GM18907 (cell line): ENCODE results near the gene PLEKHA7.

Experiments
- ATAC-seq: cut with Tn5 transposase; IDR thresholded peaks from one replicate; pipeline ENCODE4 v1.9.1; 2021; ENCODE audit warnings: mild to moderate bottlenecking, moderate library complexity; ENCODE audit not compliant: unreplicated experiment

The PLEKHA7 gene

DNA sequence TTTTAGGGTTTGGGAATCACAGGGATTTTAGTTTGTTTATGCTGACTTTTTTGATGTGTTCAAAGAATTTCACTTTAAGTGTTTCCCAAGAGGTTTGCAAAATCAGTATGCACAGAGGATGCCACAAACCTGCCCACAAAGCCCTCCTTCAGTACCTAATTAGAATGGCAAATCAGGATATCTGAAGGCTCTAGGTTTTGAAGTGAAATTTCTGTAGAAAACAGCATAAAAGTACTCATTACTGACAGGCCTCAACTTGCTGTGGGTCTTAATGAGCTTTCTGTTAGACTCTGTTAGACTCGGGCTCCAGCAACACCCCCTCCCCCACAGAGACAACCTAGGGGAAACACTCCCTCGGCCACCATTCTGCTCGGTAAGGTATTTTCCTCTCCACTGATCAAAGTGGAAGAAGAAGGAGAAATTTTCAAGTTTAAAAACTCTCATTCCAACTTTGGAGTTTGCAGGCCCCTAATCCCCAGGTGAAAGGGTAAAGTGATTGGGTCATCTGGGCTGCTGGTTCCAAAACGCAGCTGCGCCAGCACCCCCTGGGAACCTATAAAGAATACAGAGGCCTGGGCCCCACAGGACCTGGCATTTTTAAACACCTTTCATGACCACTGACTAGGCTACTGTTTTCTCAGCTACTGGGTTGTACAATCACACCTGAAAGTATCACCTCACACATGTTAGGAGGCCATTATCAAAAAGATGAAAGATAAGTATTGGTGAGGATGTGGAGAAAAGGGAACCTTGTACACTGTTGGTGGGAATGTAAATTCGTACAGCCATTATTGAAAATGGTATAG, 67.5 kb downstream of the PLEKHA7 start:
- peak; percentile 72 for ATAC-seq

DNA sequence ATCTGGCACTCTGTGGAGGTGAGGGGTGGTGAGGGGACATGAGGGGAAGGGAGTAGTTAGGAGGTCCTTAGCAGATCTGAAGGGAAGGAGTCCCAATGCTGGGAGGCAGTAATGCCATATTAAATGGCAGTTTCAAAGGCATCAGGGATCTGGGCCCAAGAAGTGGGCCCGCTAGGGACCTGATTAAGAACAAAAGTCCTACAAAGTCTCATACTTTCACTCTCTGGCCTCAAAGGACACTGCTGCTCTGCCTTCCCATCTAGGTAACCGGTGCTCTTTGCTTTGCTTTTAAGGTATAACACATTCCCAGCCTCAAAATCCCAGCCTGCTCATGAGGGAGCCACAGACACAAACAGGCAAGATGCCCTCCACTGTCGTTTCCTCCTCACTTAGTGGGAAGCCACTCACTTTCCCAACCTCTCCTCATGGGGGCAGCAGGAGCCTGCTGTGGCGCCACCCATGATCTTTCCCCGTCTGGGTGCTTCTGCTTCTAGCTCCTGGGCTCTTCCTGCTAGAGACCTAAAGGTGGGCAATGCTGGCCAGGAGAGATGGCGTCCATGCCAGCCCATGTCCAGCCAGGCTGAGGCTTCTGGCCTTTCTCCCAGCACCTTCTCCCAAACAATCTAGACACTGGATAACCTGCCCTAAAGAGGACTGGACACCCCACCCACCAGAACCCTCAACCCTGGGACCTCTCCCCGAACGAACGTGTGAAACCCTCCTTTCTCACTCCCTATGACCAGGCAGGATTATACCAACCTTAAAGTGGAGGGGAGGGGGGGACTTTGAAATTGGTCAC, 68.3 kb downstream of the PLEKHA7 start:
- ATAC-seq = peak; percentile 85

DNA sequence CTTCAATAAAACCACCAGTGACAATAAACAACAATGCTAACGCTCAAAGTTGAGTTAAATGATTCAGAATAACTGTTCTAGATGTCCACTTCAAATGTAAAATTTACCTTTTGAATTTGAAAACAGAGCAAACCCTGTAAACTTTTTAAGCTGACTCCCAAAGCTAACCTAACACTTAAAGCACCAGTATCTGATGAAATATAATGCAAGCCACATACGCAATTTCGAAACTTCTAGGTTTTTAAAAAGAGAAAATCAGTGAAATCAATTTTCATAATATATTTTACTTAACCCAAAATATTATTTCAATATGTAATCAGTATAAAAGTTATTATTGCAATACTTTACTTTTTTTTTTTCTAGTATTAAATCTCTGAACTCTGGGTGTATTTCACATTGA, 71.3 kb downstream of the PLEKHA7 start:
- no peak for ATAC-seq

DNA sequence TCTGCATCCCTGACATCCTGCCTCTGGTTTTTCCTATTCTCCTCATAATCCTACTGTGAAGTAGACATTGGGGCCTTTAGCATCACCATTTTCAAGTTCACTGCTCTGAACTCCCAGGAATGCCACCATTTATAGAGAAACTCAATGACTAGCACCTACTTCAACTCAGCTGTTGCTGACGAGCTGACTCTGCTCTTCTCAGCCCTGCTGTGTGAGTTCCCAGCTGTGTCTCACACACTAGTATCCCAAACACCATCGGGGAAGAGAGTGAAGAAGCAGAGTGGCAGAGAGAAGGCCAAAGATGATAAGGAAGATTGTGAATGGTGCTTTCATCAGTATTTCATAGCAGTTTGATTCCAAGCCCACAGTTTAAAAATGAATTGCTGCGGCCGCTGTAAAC, 71.9 kb downstream of the PLEKHA7 start:
- ATAC-seq = no peak

DNA sequence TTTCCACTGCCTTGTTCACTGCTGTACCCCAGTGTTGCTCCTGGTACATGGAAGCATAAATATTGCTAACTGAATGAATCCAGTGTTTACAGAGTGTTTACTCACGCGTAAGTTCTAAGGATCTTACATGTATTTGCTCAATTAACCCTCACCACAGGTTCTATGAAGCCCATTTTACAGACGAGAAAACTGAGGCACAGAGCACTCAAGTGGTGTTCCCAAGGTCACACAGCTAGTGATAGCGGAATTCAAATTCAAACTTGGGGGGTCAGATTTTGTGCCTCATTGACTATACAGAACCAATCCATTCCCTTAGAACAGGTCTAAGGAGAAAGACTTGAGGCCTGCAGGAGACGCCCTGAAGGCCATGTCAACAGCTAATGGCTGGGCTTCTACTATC, 72.3 kb downstream of the PLEKHA7 start:
- ATAC-seq = no peak

DNA sequence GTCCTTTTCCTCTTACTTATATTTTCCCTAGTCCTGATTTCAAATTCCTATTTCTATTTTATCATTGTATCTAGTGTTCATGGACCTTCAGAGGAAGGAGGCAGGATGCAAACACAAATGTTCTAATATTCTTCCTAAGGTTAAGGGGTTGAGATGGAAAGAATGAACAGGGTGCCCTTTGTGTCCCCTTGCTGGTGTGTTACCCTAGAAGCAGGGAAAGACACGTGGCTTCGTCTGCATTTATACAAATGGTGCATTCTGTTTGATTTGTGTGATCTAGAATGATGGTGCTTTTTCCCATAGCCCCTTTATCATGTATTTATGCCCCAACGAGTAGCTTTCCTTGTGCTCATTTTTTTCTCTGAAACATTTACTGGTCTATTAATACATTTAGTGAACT, 76.2 kb downstream of the PLEKHA7 start:
- no peak for ATAC-seq

DNA sequence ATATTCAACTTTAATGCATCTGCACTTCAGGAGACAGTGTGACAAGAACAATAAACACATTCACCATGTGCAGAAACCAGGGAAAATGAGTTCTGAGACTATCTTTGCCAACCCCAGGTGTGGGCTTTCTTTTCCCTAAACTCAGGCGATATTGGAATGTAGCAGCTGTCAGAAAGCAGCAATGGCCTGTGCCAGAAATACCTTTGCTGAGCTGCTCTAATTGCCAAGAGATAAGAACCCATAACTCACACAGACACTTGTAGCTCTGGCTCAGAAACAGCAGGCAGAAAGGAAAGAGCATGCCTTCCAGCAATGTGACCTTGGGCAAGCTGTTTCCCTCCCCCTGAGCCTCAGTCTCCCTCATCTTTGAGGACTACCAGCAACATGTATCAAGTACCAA, 77.6 kb downstream of the PLEKHA7 start:
- no peak for ATAC-seq

DNA sequence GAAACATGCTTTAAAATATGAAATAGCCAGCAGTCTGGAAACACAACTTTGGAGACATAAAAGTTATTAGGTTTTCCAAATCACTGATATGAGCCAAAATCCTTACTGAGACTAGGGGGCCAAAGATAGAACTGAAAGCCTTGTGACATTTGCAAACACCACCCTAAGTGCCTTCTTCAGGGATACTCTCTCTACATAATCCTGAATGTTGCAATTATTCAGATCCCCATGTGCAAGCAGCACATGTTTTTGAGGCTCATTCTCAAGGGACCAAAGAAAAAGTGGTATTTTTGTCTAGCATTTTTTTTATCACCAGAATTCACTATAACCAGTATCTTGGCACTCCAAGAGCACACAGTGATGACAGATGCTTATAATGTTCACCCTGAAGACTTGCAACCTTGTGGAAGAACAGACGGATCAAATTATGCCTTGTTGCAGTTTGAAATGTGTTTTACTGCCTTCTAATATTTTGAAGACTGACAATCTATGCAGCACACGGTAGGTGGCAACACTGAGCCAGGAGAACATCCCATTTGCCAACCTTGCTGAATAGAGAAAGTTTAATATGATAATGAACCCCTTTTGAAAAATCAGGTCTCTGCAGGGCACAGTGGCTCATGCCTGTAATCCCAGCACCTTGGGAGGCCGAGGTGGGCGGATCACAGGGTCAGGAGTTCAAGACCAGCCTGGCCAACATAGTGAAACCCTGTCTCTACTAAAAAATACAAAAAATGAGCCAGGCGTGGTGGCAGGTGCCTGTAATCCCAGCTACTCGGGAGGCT, 78.5 kb downstream of the PLEKHA7 start:
- ATAC-seq = no peak

DNA sequence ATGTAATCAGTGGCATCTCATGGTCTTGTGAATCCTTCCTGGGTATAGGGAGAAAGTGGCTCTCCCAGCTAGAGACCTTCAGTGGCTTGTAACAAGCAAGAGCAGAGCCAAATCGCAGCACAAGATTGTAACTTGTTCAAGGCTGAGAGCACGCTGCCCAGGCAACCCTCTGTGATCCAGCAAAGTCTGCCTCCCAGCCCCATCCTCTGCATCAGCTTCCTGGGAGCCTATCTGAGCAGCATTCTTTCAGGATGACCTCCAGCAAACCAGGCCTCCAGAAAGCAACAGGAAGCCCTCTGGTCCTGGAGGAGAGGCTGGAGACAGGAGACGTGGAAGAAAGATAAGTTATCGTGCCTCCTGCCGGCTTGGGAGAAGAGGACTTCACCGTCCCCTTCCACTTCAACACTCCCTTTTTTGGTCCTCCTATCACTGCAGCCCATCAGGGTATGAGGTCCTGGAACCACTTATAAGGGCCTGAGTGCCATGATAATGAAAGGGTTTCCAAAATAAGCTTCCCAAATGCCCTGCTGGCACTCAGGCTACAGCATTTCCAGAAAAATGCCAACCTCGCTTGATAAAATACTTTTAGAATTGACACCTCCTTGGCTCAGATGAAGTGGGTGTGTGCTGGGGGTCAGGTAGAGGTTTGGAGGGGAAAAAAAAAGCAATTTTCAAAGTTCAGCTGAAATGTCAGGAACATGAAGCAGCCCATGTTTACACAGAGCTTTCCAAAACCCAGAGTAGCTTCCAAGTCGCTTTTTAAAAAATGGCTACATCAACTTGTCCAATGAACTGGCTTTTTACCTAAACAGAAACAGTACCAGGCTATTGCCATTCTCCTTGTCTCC, 80.2 kb downstream of the PLEKHA7 start:
- ATAC-seq = no peak

DNA sequence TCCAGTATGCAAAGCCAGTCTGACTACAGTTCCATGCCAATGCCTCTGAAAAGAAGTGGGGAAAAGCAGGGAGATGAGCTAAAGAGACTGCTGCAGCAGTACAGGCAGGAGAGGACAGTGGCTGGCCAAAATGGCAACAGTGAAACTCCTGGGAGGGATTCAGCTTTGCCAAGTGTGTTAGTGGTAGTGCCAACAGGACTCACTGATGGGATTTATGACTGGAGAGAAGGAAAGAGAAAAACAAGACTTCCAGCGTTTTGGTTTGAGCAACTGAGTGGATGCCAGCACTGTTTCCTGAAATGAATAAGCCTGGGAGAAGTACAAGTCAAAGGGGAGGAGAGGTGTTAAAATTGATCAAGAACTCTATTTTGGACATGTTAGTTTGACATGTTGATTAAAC, 80.9 kb downstream of the PLEKHA7 start:
- ATAC-seq = no peak

DNA sequence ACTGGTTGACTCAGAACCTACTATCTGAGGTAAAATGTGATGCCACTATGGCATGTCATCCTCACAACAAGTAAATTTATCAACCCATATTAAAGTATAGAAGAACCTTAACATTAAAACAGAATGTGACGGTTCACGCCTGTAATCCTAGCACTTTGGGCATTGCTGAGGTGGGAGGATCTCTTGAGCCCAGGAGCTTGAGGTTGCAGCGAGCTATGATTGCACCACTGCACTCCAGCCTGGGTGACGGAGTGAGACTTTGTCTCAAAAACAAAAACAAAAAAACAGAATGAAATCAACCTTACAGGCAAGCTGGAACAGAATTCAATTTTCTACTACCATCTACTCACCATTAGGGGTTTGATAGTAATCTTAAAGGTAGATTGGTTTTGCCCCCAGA, 86.2 kb downstream of the PLEKHA7 start:
- no peak for ATAC-seq

DNA sequence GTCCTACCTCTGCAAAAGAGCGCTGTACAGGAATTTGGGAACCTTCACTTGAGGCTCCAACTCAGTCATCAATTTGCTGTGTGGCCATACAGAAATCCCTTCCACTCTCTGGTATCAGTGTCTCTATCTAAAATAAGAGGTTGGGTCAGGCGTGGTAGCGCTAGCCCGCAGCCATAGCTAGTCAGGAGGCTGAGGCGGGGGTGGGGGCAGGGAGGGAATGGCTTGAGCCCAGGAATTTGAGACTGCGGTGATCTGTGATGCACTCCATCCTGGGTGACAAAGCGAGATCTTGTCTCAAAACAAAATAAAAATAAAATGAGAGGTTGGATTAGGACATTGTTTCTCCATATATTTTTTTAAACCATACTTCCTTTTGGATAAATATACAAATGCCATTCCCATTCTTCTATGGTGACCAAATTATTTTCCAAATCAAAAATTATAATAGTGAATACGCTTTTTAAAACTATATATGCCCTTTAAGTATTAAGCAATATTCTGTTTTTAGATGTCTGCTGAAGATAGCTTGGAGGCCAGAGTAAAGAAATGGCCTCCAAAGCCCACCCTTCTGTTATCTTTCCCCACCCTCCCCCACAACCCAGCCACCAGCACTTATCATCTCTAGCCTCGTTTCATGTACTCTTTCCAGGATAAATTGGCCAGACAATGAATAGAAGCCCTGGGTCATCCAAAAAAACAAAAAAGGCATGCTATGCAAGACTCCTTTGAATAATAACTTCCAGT, 87.2 kb downstream of the PLEKHA7 start:
- ATAC-seq = no peak

DNA sequence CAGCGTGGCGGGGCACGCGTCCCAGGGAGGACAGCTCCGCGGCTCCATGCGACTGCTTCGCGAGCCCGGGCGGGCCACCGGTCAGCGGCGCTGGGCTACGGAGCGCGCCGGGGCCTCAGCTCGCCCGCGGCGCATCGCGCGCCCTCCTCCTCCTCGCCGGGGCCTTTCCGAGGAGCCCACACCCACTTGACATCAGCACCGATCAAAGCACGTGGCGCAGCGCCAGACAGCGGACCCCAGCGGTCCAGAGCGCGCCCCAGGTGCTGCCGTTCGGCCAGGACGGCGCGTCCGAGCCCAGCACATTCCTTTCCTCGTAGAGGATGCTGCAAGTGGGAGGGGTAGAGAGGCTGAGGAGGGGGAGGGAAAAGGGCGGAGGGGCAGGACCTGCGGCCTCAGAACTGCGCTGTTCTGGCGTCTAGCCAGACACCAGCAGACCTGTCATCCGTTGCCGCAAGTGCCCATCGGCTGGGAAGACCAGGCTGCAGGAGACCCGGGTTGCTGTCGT, 88.6 kb downstream of the PLEKHA7 start:
- ATAC-seq = peak; percentile 27

DNA sequence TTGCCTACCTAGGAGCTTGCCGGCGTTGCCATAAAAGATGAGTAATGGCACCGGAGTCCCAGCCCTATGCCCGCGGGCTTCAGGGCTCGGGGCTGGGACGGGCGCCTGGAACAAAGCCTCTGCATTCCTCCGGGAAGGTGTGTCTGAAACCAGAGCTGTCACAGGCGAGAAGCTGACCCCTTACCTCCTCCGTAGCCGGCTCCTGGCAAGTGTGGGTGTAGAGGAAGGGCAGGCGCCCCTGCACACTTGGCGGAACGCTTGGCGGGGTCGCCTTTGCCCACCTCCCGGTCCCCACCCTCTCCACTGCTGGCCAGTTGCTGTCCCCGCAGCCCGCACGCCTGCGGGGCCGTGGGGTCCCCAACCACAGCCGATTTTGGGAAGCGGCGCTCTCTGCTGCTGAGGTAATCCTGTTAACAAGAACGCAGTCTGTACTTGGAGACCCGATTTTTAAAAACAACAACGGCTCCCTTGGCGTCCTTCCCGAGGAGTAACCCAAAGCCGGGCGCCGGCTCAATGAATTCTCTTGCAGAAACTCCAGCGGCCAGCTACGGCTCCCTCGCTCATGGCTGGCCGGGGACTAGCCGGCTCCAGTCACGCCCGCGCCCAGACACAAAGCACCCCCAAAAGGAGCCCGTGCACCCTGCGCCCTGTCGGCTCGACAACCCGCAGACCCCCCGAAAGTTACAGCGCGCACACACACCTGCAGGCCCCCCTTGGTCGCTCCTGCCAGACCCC, 89.2 kb downstream of the PLEKHA7 start:
- peak; percentile 10 for ATAC-seq

DNA sequence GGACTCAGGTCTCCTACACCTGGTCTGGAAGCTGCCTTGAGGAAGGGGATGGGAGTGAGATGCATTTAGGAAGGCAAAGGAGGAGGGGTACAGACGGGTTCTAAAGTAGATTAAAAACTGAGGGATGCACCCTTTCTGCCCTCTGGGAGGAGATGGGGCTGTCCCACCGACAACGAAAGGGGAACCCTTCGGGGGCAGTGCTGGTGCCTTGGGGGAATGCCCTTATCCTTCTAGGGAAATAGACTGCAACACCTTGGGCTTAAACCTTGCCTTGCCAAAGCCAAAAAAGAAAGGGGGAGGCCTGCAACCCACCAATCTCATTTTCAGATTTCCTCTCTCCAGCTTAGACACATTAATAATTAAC, 89.8 kb downstream of the PLEKHA7 start:
- ATAC-seq = peak; percentile 72

DNA sequence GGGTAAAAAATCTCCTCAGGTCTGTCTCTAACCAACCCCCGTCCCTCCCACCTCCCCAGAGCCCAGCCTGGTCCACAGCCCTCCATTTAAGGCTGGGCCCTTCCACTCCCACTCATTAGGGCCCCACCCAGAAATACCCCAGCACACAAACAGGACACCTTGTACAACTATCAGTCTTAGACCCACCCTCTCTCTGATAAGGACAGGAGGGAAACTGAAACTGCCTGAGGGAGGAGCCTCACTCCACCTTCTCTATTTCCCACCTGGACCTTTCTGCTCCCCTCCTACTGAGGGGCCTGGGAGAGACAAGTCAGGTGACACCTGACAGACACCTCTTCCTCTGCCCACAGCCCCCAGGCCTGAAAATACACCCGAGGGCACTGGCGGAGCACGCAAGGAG, 90.2 kb downstream of the PLEKHA7 start:
- ATAC-seq = peak; percentile 40

DNA sequence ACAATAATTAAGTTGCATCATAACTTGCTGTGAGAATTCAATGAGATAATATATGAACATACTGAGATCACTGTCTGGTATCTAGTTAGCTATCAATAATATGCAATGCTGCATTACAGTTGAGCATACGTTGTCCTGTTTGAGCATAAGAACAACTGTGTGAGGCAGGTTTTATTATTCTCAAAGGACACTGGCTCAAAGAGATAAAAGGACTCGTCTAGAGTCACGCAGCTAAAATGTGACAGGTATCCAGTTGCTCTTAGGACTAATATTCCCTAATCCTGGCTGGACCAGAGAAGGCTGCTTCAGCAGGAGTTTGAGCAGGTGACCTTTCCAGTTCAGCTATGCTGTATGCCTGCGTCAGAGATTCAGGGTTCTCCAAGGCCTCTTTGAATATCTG, 92.5 kb downstream of the PLEKHA7 start:
- no peak for ATAC-seq

DNA sequence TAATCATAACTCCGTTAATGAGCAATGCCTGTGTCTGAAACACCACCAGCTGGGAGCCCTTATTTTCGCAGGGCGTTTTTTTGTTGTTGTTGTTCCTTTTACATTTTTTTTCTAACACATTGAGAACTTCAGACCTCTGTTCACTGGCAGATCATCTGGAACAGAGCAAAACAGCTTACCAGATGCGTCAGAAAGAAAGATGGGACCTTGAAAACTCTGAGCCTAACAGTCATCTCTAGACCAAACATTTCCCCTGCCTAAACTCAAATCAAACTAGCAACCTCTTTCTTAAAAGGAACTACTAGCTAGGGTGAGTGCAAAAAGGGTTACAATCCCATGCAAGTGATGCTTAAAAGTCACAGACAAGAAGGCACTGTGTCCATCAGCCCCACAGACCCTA, 93.2 kb downstream of the PLEKHA7 start:
- ATAC-seq = no peak

DNA sequence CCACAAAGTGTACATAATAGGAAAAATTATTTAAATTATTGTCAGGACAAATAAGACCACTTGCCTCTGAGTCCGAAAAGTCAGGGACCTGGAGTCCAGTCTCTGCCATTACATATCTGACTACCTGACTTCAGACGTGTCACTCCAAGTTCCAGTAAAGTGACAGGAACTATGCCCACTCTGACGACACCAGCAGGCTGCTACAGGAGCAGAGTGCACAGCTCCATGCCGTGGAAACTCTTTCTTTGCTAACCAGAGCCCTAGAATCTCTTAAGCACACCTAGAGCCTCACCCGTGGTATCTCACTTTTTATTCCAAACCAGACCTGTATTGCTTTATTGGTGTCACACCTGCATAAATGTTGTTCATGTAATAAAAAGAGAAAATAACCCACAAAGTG, 93.7 kb downstream of the PLEKHA7 start:
- ATAC-seq = no peak
